Transverse colon (tissue), 4 donors: Measurements from ENCODE around the gene CYSRT1. TPM values are rescaled to one million over a fixed set of nuclear protein-coding genes. Genes with fewer than 3 reads are reported as not detected.

Experiments used
- DNase-seq: peaks from one replicate; pipeline ENCODE4 v3.0.0-alpha.2; 2019
- H3K27ac ChIP-seq, 4 donors: fragments of 200-600 bp; sonication (generic); 2 replicates each; pipeline ENCODE4 v1.5.1; 2016 to 2018; ENCODE audit warnings: inconsistent platforms in 4 of 4
- H3K27me3 ChIP-seq: fragments of 200-600 bp; sonication (generic); 2 replicates; pipeline ENCODE4 v1.5.1; 2017; ENCODE audit warnings: inconsistent platforms
- H3K36me3 ChIP-seq, 4 donors: fragments of 200-600 bp; sonication (generic); 2 replicates each; pipeline ENCODE4 v1.5.1; 2017 to 2019; ENCODE audit warnings: inconsistent platforms in 4 of 4
- H3K4me1 ChIP-seq, 4 donors: fragments of 200-600 bp; sonication (generic); 2 replicates each; pipeline ENCODE4 v1.5.1; 2017 to 2020; ENCODE audit warnings: inconsistent platforms in 4 of 4
- H3K4me3 ChIP-seq, 4 donors: fragments of 200-600 bp; sonication (generic); 1 replicate in 1 of 4; 2 replicates in 3 of 4; pipeline versions ENCODE4 v1.5.1 to v1.6.1; 2017 to 2019; ENCODE audit warnings: inconsistent platforms in 4 of 4
- H3K9me3 ChIP-seq, 2 donors: fragments of 200-600 bp; sonication (generic); 2 replicates each; pipeline ENCODE4 v1.5.1; 2017 to 2019; ENCODE audit warnings: inconsistent platforms in 2 of 2
- EP300 ChIP-seq: sonication (generic); formaldehyde crosslinking; IDR thresholded peaks from one replicate; pipeline ENCODE4 v1.6.1; 2017; ENCODE audit warnings: antibody characterized with exemption, low read depth
- POLR2A ChIP-seq: fragments of 450-650 bp; IDR thresholded peaks from one replicate; pipeline ENCODE4 v1.6.1; 2016; ENCODE audit warnings: antibody characterized with exemption, mild to moderate bottlenecking, moderate library complexity
- POLR2AphosphoS5 ChIP-seq, 3 donors: sonication (generic); formaldehyde crosslinking; IDR thresholded peaks; one replicate each; pipeline ENCODE4 v1.6.1; 2016; ENCODE audit warnings: antibody characterized with exemption in 3 of 3
- WGBS, 2 donors: methylation state at CpG; one replicate each; pipeline ENCODE4 v1.1.5; 2018; ENCODE audit warnings: low coverage in 1 of 2; 5-methylcytosine and 5-hydroxymethylcytosine counted together
- in situ Hi-C, 4 donors: fragments of 200-750 bp; cut with MboI; loops; one replicate each; pipeline versions ENCODE4 v1.15.0 to v1.15.1; 2017; ENCODE audit warnings: low sequenced_read_pairs in 3 of 4, low pct_ligation_motif_present in 1 of 4, low pct_unique_long_range_greater_than_20kb in 1 of 4
- intact Hi-C: fragments of 100-400 bp; cut with DNase I; formaldehyde crosslinking; loops from one replicate; pipeline ENCODE4 v1.15.1; 2023; ENCODE audit warnings: low total_unique reads
- total RNA-seq, 4 donors: library from RNA; depleted of rRNA; stranded (reverse); fragments of >200 nt; gene quantifications; one replicate each; pipeline ENCODE4 v1.1.0, GENCODE V29; 2016
- TF ChIP-seq, protein P1 (sequence below), 5 experiments: fragments of 200-600 bp in 3 of 5; fragments of 450-650 bp in 2 of 5; sonication (generic) in 3 of 5; IDR thresholded peaks; 1 replicate in 2 of 5; 2 replicates in 3 of 5; pipeline ENCODE4 v1.5.1; 2016 to 2017; ENCODE audit warnings: antibody characterized with exemption in 5 of 5, inconsistent platforms in 3 of 5, mild to moderate bottlenecking in 2 of 5, moderate library complexity in 1 of 5

The CYSRT1 gene
- total RNA-seq, 4 donors from 2014 or later = not detected

DNA sequence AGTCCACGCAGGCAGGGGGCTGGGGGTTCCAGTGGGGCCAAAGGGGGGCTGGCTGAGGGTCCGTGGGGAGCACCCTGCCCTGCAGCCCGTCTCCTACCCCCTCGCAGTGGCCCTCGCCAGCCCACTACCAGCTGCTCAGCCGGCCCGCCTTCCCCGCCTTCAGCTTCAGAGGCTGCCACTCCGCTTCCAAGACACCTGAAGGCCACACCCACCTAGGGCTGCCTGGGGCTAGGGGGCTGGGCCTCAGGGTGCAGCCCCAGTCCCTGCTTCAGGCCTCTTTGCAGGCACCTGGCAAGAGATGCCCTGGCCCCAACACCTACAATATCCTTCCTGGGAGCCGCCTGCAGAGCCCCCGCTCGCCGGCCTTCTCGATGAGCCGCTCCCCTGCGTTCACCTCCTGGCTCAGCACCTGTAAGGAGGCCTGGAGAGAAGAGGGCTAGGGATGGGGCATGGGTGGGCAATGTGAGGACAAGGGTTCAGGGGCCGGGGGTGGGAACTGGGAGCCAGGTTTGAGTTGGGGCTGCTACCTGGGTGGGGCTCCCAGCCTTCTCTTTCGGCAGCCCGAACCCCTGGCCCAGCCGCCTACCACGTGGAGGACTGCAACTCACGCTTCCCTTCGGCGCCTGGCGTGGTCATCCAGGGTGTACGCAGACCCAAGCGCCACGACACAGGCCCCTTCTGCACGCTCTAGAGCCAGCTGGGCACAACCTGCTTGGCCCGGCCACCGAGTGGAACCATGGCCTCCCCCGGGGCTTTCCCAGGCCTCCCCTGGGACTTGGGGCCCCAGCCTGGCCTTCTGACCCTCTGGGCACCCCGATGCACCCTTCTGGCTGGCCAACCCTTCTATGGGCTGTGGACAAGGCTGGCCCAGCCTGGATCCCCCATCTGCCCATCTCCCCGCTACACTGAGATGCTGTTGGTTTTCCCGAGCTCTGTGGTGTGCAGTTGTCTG is 27.9 kb downstream of the CYSRT1 start:
- H3K9me3 ChIP-seq = no peaks in the 10 kb centered on the region
- TF ChIP-seq, protein P1, sequence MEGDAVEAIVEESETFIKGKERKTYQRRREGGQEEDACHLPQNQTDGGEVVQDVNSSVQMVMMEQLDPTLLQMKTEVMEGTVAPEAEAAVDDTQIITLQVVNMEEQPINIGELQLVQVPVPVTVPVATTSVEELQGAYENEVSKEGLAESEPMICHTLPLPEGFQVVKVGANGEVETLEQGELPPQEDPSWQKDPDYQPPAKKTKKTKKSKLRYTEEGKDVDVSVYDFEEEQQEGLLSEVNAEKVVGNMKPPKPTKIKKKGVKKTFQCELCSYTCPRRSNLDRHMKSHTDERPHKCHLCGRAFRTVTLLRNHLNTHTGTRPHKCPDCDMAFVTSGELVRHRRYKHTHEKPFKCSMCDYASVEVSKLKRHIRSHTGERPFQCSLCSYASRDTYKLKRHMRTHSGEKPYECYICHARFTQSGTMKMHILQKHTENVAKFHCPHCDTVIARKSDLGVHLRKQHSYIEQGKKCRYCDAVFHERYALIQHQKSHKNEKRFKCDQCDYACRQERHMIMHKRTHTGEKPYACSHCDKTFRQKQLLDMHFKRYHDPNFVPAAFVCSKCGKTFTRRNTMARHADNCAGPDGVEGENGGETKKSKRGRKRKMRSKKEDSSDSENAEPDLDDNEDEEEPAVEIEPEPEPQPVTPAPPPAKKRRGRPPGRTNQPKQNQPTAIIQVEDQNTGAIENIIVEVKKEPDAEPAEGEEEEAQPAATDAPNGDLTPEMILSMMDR (IDR thresholded peaks at IDR 0.05) = no peak
- no peak for TF ChIP-seq EP300
- TF ChIP-seq POLR2A = no peak
- no peak for TF ChIP-seq POLR2AphosphoS5 (IDR thresholded peaks at IDR 0.05)
- intact Hi-C loops = no loop called here
- H3K36me3 ChIP-seq = peaks cover 0 to 6% (median 0%) of the 10 kb centered on the region in 4 donors
- no peak overlapping the region for H3K27ac ChIP-seq
- H3K27me3 ChIP-seq = no peaks in the 10 kb centered on the region
- 72% methylated on average over 33 of the region's 35 CpGs; no CpG with 5 or more reads in 1 of the 2 donors for WGBS, 2 donors
- in situ Hi-C loops = no loop called here
- peaks cover 21 to 31% (median 24%) of the 10 kb centered on the region in 4 donors for H3K4me1 ChIP-seq
- DNase-seq = no peak
- H3K4me3 ChIP-seq = no peak overlapping the region

DNA sequence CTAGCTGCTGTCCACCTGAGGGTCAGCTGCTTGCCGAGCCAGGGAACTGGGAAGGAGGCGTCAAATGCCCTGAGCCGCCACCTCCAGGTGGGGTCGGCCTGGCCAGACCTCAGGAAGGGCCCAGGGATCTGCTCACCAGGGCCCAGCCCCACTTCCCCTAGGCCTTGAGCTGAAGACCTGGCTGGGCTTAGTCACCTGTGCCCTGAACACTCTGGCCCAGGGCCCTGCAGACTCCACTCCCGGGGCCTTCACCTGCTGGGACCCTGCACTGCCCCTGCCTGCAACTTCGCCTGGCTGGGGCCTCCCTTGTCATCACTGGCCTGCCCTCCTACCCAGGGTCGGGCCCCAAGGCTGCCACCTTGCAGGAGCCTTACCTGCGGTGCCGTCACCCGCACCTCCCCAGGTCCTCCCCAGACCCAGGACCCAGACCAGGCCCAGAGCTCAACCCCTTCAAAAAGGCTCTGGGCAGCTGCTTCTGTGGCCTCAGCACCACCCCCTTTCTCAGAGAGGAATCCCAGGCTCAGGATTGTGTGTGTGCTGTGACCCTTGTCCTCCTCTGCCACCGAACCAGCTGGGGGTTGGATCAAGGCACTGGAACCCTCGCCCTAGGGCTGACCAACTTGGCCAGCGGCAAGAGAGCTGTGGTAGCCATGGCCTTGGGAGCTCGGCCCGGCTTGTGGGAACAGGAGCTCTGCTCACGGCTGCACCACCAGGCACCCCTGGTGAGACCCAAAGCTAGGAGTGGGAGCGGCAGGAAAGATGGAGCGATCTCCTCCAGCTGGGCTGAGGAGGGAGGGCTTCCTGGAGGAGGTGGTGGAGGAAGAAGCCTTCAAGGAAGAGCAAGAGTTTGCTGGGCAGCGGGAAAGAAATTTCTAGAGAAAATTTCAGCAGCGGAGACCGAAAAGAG is 29.0 kb downstream of the CYSRT1 start:
- Histone ChIP-seq H3K4me3 (peak overlapping the region; percentile 67 to 98 (median 92)), H3K27me3 (no peaks in the 10 kb centered on the region), H3K27ac (peak overlapping the region; percentile 88 to 91 (median 89)), H3K4me1 (peaks cover 21 to 31% (median 24%) of the 10 kb centered on the region in 4 donors), H3K9me3 (no peaks in the 10 kb centered on the region), H3K36me3 (peaks cover 0 to 6% (median 2%) of the 10 kb centered on the region in 4 donors)
- no peak for DNase-seq
- TF ChIP-seq POLR2A (no peak), EP300 (no peak), POLR2AphosphoS5 (IDR thresholded peaks at IDR 0.05) (peak in 1 of 3 donors; percentile 24)
- TF ChIP-seq, protein P1 (IDR thresholded peaks at IDR 0.05) = no peak
- in situ Hi-C loops (no loop called here), intact Hi-C loops (no loop called here)
- WGBS, 2 donors = 45% methylated on average over 20 of the region's 21 CpGs; no CpG with 5 or more reads in 1 of the 2 donors

DNA sequence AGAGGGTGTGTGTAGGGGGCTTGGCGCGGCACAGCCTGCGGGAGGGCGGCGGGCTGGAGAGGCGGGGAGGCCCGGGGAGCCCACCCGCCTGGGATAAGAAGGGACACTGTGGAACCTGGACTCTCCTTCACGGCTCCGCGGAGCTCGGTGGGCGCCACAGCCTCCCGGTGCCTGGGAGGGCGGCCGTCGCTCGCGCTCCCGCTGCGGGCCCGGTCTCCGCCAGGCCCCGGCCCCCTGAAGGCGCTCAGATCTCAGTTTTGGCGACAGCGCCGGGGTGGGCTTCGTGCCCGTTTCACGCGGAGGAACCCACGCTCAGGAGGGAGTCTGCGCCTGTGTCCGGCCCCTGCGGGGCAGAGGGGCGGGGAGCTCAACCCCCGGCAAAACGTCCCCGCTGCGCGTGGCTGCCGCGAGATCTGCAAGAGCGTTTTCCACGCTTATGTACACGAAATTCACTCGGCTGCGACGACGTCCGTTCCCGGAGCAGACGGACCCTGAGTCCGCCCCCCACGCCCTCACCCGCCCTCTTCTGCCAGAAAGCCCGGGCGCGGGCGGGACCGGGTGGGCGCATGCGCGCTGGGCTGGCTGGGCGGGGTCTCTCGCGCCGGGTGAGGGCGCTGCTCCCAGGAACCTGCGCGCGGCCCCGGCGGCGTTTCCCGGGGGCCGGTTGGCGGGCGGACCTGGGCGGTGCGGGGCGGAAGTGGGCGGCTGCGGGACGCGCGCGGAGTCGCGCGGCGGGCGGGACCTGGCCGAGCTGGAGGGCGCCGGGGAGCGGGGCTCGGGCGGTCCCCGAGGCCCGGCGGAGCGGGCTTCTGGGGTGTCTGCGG is 29.9 kb downstream of the CYSRT1 start, which contains the start of gene NELFB:
NELFB (plus strand) TSS at position 704 of the 824 bp plus-strand sequence.
- intact Hi-C loops = no loop called here
- Histone ChIP-seq H3K4me3 (peak within 1 kb of the TSS; percentile 90 to 98 (median 96)), H3K9me3 (no peaks in the 10 kb centered on the region), H3K27ac (peak within 1 kb of the TSS; percentile 88 to 91 (median 89)), H3K4me1 (peaks cover 21 to 31% (median 24%) of the 10 kb centered on the region in 4 donors), H3K36me3 (peaks cover 0 to 7% (median 3%) of the 10 kb centered on the region in 4 donors), H3K27me3 (no peaks in the 10 kb centered on the region)
- TF ChIP-seq POLR2A (peak; percentile 80), POLR2AphosphoS5 (IDR thresholded peaks at IDR 0.05) (peak; percentile 86 to 93 (median 93))
- TF ChIP-seq, protein P1 (IDR thresholded peaks at IDR 0.05) = no peak
- WGBS, 2 donors = 2% methylated on average over 70 of the region's 105 CpGs; no CpG with 5 or more reads in 1 of the 2 donors
- in situ Hi-C loops = no loop called here
- peak; percentile 97 for DNase-seq
